HuH-7 (cell line): Measurements from ENCODE around the gene PRLR.

ENCODE experiments used
- DNase-seq: peaks from one replicate; pipeline ENCODE4 v3.0.0; 2011; ENCODE audit warnings: low spot score

PRLR gene

GRCh38 chr5:35030426-35031100 lies 199.7 kb downstream of the PRLR start:
- no peak for DNase-seq

DNA sequence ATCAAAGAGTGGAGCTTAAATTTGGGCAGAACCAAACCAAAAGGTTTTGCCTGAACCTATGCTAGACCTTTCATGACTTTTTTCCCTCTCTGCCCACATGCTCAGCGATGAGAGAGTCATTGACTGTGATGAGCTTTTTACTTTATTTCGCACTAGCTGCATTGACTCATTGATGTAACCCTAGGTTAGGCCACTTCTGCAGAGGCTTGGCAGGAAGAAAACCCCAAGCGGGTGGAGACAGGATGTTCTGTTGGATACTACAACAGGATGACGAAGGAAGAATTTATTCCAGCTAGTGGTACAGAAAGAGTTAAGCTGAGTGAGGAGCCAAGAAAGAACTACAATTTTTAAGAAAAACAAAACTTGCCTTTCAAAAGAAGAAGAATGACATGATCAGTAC lies 201.0 kb downstream of the PRLR start:
- DNase-seq = no peak

- DNase-seq = no peak
Observed at GRCh38 chr5:35026941-35027340, 203.3 kb downstream of the PRLR start.

DNA sequence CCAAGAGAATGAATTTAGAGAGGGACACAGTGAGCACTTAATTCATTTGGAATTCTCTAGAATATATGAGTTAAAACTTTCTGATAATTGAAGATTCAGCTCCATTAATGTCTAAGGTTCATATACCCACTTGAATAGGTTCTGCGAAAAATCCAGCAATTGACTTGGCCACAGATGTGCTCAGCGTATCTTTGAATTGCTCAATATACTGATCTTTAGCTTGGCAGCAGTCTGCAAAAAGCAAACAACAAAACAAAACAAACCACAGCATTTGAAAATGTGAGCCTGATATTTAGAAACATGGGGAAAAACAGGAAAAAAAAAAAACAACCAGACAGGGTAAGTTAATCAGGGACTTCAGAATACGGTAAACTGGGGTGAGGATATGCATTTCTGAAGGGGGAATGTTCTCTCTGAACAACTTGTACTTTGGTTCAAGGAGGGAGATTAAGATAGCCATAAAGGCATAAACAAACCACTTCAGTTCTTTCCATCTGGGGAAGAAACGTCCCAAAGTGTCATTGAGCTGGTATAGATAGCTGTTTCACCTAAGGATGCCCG lies 203.9 kb downstream of the PRLR start:
- no peak for DNase-seq

- DNase-seq = no peak
Observed at GRCh38 chr5:35024911-35025510, 205.3 kb downstream of the PRLR start.

DNA sequence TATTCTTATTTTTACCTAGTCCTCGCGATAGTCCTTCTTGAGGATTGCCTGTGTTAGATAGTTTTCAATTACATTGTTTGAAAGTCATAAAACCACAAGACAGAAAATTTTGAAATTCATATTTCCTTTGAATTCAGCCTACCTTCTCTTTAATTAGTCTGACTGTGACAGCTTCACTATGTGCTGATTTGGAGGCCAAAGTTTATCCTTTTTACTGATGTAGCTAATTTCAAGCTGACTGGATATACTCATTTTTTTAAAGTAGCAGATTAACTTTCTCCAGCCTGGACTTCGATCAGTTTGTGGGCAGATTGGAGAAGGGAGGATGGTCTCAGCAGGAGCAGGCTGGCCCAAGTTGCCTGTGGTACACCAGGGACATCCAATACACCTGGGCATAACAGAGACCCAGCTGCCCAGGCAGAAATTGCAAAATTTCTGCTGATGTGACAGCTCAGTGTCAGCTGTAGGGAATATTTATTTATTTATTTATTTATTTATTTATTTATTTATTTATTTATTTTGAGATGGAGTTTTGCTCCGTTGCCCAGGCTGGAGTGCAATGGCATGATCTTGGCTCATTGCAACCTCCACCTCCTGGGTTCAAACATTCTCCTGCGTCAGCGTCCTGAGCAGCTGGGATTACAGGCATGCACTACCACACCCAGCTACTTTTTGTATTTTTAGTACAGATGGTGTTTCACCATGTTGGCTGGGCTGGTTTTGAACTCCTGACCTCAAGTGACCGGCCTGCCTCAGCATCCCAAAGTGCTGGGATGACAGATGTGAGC lies 206.7 kb downstream of the PRLR start:
- DNase-seq = no peak

GRCh38 chr5:35016174-35017051 lies 213.9 kb downstream of the PRLR start:
- no peak for DNase-seq

DNA sequence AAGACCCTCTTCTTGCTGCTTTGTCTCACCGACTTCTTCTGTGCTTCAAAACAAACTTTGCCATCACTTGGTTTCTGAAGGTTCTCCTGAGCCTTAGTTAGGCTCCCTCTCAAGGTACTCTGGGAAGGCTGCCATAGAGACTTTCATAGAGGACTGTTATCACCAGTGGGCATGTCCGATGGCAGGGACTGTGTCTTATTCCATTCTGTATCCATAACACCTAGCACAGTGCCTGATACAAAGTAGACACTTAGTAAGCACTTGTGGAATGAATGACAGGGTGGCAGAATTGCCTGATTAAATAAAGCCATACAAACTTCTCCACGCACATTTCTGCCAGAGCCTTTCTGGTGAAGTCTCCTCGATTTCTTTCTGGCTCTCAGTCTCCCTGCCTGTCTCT lies 215.2 kb downstream of the PRLR start:
- no peak for DNase-seq

DNA sequence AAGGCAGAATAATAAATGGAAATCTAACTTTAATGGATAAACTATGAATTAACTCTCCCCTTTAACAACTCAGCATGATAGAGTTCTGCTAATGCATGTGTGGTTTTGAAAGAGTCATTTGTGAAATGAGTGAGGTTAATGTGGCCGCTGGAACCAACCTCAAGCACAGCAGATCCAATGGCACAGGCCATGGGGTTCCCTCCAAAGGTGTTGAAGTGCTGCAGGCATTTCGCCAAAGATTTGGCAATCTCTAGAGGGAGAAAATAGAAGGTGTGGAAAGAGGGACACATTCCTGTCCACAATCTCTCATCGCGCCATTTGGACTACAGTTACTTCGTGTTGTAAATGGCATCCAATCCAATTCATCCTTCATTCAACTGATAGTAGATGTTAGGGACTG lies 217.5 kb downstream of the PRLR start:
- DNase-seq = no peak

- no peak for DNase-seq
Observed at GRCh38 chr5:35012365-35012764, 217.9 kb downstream of the PRLR start.

GRCh38 chr5:35010676-35011075 lies 219.6 kb downstream of the PRLR start:
- DNase-seq = no peak

GRCh38 chr5:35009657-35010056 lies 220.6 kb downstream of the PRLR start:
- DNase-seq = no peak

DNA sequence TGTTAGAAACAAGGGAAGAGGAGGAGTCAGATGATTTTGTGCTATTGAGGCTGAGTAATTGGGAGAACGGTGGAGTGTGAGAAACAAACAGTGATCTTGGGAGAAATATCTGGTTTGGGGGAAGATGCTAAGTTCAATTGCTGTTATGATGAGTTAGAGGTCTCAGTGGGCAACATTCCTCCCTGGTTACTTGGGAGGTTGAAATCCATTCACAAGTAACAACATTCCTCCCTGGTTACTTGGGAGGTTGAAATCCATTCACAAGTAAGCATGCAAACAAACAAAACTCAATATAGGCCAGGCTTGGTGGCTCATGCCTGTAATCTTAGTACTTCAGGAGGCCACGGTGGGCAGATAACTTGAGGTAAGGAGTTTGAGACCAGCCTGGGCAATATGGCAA lies 221.3 kb downstream of the PRLR start:
- no peak for DNase-seq

DNA sequence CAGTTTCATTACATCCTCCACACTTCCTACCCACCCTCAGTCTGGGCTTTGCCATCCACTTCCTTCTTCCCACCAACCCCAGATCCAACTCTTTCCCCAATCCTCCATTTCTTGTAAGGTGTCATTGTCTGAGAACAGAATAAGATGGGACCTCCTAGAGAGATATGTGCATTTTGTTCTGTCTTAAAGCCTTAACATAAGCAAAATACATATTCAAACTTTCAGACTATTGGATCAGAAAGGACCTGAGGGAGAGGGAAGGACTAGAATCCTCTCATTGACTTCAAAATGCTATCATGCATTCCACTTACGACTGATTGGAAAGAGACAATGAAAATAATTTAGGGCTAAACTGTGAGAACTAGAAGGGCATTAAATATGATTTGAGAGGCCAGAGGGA lies 225.5 kb downstream of the PRLR start:
- no peak for DNase-seq

GRCh38 chr5:35004200-35004599 lies 226.1 kb downstream of the PRLR start:
- no peak for DNase-seq

DNA sequence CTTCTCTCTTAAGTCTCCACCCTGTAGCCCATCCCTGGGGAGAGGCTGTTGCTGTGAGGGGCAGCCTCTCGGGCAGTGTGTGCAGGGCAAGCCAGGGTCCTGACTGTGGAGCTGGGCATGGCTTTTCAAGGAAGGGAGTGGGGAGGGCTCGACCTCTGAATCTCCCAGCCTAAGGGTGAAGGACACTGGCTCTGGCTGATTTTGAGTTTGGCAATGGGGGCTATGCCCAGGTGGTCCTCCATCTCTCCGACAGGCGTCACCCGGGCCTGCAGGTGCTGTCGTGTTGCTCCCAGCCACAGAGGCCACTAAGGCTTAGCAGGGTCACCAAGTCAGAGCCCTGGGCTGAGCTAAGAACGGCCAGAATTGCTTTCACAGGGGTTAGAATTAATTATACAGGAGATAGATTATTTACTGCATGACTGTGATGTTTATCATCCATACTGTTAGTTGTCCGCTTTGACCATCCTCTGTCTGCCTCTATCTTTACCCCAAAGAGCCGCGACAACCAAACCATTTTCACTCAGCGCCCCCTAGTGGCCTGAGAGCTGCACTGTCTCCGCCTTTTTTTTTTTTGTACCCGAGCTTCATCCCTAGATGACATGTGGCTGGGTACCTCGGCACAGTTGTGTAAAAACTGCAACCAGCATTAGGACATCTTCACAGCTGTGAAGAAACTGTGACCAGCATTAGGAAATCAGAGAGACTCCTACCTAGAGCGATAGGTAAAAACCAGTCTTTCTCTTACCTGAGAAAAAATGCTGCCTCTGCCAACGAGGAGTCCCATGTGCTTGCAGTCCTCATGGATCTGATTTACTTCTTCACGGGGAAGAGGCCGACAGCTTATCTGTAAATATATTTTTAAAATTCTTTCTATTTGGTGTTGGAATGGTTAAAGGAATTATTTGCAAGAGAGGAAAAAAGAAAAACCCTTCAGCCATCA lies 227.0 kb downstream of the PRLR start:
- DNase-seq = peak; percentile 81

DNA sequence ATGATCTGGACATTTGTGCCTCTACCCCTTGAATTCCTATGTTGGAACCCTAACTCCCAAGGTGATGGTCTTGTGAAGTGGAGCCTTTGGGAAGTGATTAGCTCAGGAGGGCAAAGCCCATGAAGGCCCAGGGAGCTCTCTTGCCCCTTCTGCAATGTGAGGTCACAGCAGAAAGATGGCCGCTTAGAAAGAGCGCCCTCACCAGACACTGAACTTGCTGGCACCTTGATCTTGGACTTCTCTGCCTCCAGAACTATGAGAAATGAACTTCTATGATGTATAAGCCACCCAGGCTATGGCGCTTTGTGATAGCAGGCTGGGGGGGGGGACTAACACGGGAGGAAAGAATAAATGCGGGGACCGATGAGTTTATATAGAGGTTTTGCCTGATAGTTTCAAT lies 227.8 kb downstream of the PRLR start:
- DNase-seq = no peak

- DNase-seq = no peak
Observed at GRCh38 chr5:35001842-35002241, 228.4 kb downstream of the PRLR start.
